ENCODE measurements around the gene FRMD4A.

The FRMD4A gene

DNA sequence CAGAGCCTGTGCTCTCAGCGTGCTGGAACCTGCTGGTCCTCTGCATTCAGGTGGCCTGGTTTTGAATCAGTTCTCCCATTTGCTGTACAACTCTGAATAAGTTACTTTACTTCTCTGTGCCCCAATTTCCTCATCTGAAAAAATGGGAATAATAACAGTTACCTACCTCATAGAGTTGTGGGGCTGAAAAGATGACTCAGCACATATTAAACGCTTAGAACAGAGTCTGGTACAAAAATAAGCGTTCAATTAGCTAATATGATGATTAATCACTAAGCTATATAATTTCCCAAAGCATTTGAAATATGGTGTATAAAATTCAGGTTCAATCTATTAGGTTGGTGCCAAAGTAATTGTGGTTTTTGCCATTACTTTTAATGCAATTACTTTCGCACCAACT lies 484.8 kb downstream of the FRMD4A start:
- DNase-seq (no peak), ATAC-seq (ENCODE audit: insufficient read depth, low read depth) (no peak)
- H3K9ac ChIP-seq (ENCODE audit: low read depth, low read length), result no peak overlapping the region
- TF ChIP-seq, protein P1, sequence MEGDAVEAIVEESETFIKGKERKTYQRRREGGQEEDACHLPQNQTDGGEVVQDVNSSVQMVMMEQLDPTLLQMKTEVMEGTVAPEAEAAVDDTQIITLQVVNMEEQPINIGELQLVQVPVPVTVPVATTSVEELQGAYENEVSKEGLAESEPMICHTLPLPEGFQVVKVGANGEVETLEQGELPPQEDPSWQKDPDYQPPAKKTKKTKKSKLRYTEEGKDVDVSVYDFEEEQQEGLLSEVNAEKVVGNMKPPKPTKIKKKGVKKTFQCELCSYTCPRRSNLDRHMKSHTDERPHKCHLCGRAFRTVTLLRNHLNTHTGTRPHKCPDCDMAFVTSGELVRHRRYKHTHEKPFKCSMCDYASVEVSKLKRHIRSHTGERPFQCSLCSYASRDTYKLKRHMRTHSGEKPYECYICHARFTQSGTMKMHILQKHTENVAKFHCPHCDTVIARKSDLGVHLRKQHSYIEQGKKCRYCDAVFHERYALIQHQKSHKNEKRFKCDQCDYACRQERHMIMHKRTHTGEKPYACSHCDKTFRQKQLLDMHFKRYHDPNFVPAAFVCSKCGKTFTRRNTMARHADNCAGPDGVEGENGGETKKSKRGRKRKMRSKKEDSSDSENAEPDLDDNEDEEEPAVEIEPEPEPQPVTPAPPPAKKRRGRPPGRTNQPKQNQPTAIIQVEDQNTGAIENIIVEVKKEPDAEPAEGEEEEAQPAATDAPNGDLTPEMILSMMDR (IDR thresholded peaks at IDR 0.05; ENCODE audit: borderline replicate concordance, extremely low read depth, low read length, poor library complexity, severe bottlenecking), result no peak
- TF ChIP-seq EZH2 (IDR thresholded peaks at IDR 0.05; ENCODE audit: borderline replicate concordance, low read depth, low read length, severe bottlenecking), result no peak
- no peaks in the 10 kb centered on the region for H3K4me1 ChIP-seq (ENCODE audit: insufficient read depth, low read length)
- H3K27ac ChIP-seq (ENCODE audit: low read length), result no peak overlapping the region
- H3K4me3 ChIP-seq (ENCODE audit: low read depth in 1 of 2, low read length in 2 of 2), result no peak overlapping the region
- H4K20me1 ChIP-seq (ENCODE audit: insufficient read depth, low read length), result no peaks in the 10 kb centered on the region
- H3K4me2 ChIP-seq (ENCODE audit: insufficient read depth, low read length), result no peak overlapping the region
- no peaks in the 10 kb centered on the region for H3K79me2 ChIP-seq (ENCODE audit: insufficient read depth, low read length)
- H3K27me3 ChIP-seq (ENCODE audit: insufficient read depth, low read length, poor library complexity), result peaks cover 4% of the 10 kb centered on the region
- no peak overlapping the region for H2AFZ ChIP-seq (ENCODE audit: low read depth, low read length)
- H3K36me3 ChIP-seq (ENCODE audit: insufficient read depth, low read length), result no peaks in the 10 kb centered on the region
- no peaks in the 10 kb centered on the region for H3K9me3 ChIP-seq (ENCODE audit: insufficient read depth, low read length, severe bottlenecking)

DNA sequence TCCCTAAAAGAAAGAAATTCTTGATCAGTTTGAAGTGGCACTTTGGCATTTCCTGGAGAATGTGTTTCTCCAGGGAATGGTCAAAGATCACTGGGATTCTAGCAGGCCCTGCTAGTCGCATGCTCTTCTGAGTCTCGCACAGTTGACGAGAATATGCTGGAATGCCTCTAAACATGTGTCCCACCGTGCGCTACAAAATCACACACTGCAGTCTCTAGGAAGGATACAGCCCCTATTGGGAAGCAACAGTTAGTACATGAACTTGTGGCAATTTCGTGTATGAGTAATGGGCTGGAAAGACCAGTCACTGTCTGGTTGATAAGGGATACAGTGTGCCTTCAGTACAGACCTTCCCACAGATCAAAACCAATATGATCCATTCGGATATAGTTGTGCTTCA lies 486.1 kb downstream of the FRMD4A start:
- H3K4me3 ChIP-seq (ENCODE audit: low read depth in 1 of 2, low read length in 2 of 2), result no peak overlapping the region
- H3K9ac ChIP-seq (ENCODE audit: low read depth, low read length), result no peak overlapping the region
- no peaks in the 10 kb centered on the region for H4K20me1 ChIP-seq (ENCODE audit: insufficient read depth, low read length)
- DNase-seq (no peak), ATAC-seq (ENCODE audit: insufficient read depth, low read depth) (no peak)
- no peaks in the 10 kb centered on the region for H3K4me1 ChIP-seq (ENCODE audit: insufficient read depth, low read length)
- TF ChIP-seq EZH2 (IDR thresholded peaks at IDR 0.05; ENCODE audit: borderline replicate concordance, low read depth, low read length, severe bottlenecking), result no peak
- TF ChIP-seq, protein P1 (IDR thresholded peaks at IDR 0.05; ENCODE audit: borderline replicate concordance, extremely low read depth, low read length, poor library complexity, severe bottlenecking), result no peak
- no peaks in the 10 kb centered on the region for H3K36me3 ChIP-seq (ENCODE audit: insufficient read depth, low read length)
- H3K9me3 ChIP-seq (ENCODE audit: insufficient read depth, low read length, severe bottlenecking), result no peaks in the 10 kb centered on the region
- no peaks in the 10 kb centered on the region for H3K79me2 ChIP-seq (ENCODE audit: insufficient read depth, low read length)
- H3K4me2 ChIP-seq (ENCODE audit: insufficient read depth, low read length), result no peak overlapping the region
- no peak overlapping the region for H3K27ac ChIP-seq (ENCODE audit: low read length)
- H3K27me3 ChIP-seq (ENCODE audit: insufficient read depth, low read length, poor library complexity), result peaks cover 4% of the 10 kb centered on the region
- H2AFZ ChIP-seq (ENCODE audit: low read depth, low read length), result no peak overlapping the region

- no peaks in the 10 kb centered on the region for H3K36me3 ChIP-seq (ENCODE audit: insufficient read depth, low read length)
- TF ChIP-seq, protein P1 (IDR thresholded peaks at IDR 0.05; ENCODE audit: borderline replicate concordance, extremely low read depth, low read length, poor library complexity, severe bottlenecking), result no peak
- TF ChIP-seq EZH2 (IDR thresholded peaks at IDR 0.05; ENCODE audit: borderline replicate concordance, low read depth, low read length, severe bottlenecking), result no peak
- ATAC-seq (ENCODE audit: insufficient read depth, low read depth) (no peak), DNase-seq (no peak)
- H3K79me2 ChIP-seq (ENCODE audit: insufficient read depth, low read length), result no peaks in the 10 kb centered on the region
- H3K9ac ChIP-seq (ENCODE audit: low read depth, low read length), result no peak overlapping the region
- H2AFZ ChIP-seq (ENCODE audit: low read depth, low read length), result no peak overlapping the region
- no peaks in the 10 kb centered on the region for H4K20me1 ChIP-seq (ENCODE audit: insufficient read depth, low read length)
- H3K27ac ChIP-seq (ENCODE audit: low read length), result no peak overlapping the region
- no peak overlapping the region for H3K4me3 ChIP-seq (ENCODE audit: low read depth in 1 of 2, low read length in 2 of 2)
- no peak overlapping the region for H3K4me2 ChIP-seq (ENCODE audit: insufficient read depth, low read length)
- no peaks in the 10 kb centered on the region for H3K27me3 ChIP-seq (ENCODE audit: insufficient read depth, low read length, poor library complexity)
- H3K9me3 ChIP-seq (ENCODE audit: insufficient read depth, low read length, severe bottlenecking), result no peaks in the 10 kb centered on the region
- no peaks in the 10 kb centered on the region for H3K4me1 ChIP-seq (ENCODE audit: insufficient read depth, low read length)
Observed at GRCh38 chr10:13842117-13842516, 488.6 kb downstream of the FRMD4A start.

- Histone ChIP-seq H3K36me3 (ENCODE audit: insufficient read depth, low read length) (no peaks in the 10 kb centered on the region), H4K20me1 (ENCODE audit: insufficient read depth, low read length) (no peaks in the 10 kb centered on the region), H2AFZ (ENCODE audit: low read depth, low read length) (no peak overlapping the region), H3K9ac (ENCODE audit: low read depth, low read length) (no peak overlapping the region), H3K9me3 (ENCODE audit: insufficient read depth, low read length, severe bottlenecking) (no peaks in the 10 kb centered on the region), H3K79me2 (ENCODE audit: insufficient read depth, low read length) (no peaks in the 10 kb centered on the region), H3K4me3 (ENCODE audit: low read depth in 1 of 2, low read length in 2 of 2) (no peak overlapping the region), H3K27ac (ENCODE audit: low read length) (no peak overlapping the region), H3K4me2 (ENCODE audit: insufficient read depth, low read length) (no peak overlapping the region), H3K27me3 (ENCODE audit: insufficient read depth, low read length, poor library complexity) (no peaks in the 10 kb centered on the region), H3K4me1 (ENCODE audit: insufficient read depth, low read length) (no peaks in the 10 kb centered on the region)
- ATAC-seq (ENCODE audit: insufficient read depth, low read depth) (no peak), DNase-seq (no peak)
- TF ChIP-seq EZH2 (IDR thresholded peaks at IDR 0.05; ENCODE audit: borderline replicate concordance, low read depth, low read length, severe bottlenecking), result no peak
Observed at GRCh38 chr10:13840036-13840435, 490.7 kb downstream of the FRMD4A start.
